ENCODE measurements around the gene OR6C75. TPM values are rescaled to one million over a fixed set of nuclear protein-coding genes. Genes with fewer than 3 reads are reported as not detected.

The OR6C75 gene
- total RNA-seq (ENCODE audit: low replicate concordance): not detected in 2 replicates

DNA sequence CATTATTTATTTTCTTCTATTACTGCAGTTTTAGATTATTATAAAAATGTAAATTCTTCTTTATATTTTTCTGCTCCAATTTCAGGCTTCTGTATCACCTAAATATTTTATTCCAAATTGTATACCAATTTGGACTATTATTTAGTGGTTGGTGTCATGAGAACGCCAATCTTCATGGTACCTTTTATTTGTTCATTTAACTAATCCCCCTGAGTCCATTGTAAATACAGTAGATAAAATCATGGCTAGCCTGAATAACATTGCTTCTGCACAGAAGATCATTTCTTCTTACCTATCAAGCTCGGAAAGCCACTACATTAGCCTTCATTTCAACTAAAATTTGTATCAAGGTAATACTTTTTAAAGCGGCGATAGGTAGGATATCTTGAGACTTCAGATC lies at the start of gene OR6C75:
OR6C75 (plus strand) TSS at position 301 of the 400 bp plus-strand sequence. CDS start 2,136 bp downstream, outside the sequence.

DNA sequence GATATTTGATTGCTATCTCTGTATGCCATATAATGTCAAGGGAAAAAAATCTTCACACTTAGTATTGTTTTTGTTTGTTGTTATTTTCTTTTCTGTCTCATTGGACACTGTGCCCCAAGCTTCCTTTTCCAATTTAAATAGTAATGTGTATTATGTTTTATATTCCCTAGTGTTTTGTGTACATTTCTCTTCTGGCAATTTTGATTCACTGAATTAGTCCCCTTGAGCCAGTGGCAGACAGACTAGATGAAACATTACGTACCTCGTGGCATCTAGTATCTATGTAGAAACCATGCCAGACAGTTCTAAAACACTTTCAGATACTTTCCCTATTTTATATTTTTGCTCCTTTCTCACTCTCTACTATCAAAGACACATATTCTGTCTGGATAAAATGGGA lies 48.7 kb upstream of the OR6C75 start, which contains the start of gene OR6C1:
OR6C1 (plus strand) TSS at position 301 of the 400 bp plus-strand sequence. CDS start 6,257 bp downstream, outside the sequence.

DNA sequence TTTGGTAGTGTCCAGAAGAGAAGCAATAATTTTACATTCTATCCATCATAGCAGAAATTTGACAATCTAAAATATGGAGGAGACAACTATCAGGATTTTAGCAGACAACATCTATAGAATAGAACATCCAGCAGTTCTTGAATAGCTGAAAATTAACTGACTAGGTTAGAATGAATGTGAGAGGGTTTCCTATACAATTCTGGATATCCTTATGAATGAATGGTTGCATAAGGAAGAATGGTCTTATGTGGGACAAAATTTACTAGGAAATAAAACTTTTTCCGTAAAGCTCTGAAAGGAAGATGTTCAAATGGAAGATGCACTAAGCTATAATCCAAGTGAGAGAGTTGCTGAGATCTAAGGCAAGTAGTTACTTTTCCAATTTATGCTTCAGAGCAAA lies 32.3 kb upstream of the OR6C75 start, which contains the start of gene OR6C3:
OR6C3 (plus strand) TSS at position 301 of the 400 bp plus-strand sequence. CDS start 955 bp downstream, outside the sequence.

DNA sequence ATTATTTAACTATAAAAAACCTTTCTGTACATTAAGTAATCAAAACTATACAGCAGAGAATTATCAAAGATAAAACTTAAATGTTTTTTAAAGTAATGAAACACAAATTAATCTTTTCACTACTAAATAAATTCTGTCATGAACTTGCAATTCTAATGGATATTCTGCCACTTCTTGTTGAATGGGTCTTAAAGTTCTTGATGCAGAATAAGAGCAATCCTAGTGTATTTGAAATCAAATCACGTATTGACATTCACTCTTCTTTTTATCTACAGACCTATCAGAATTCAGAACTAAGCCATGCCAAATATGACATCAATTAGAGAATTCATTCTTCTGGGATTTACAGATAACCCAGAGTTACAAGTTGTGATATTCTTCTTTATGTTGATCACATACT lies 37.5 kb downstream of the OR6C75 start, which contains the start of gene OR6C65:
OR6C65 (plus strand) TSS at position 301 of the 400 bp plus-strand sequence; CDS start at position 301, 0 bp downstream.

Other genes with a start within 250 kb of the OR6C75 start
- not detected in 2 replicates for gene OR9K2, start 236.6 kb upstream of the OR6C75 start, total RNA-seq (ENCODE audit: low replicate concordance)
- gene OR10A7, start 141.9 kb upstream of the OR6C75 start, total RNA-seq (ENCODE audit: low replicate concordance): not detected in 2 replicates
- not detected in 2 replicates for gene OR6C74, start 118.4 kb upstream of the OR6C75 start, total RNA-seq (ENCODE audit: low replicate concordance)
- gene OR6C6, start 66.4 kb upstream of the OR6C75 start, total RNA-seq (ENCODE audit: low replicate concordance): not detected in 2 replicates
- not detected in 2 replicates for gene OR6C1, start 48.6 kb upstream of the OR6C75 start, total RNA-seq (ENCODE audit: low replicate concordance)
- not detected in 2 replicates for gene OR6C3, start 32.2 kb upstream of the OR6C75 start, total RNA-seq (ENCODE audit: low replicate concordance)
- gene OR6C65, start 37.6 kb downstream of the OR6C75 start, total RNA-seq (ENCODE audit: low replicate concordance): not detected in 2 replicates
- gene OR6C76, start 63.3 kb downstream of the OR6C75 start, total RNA-seq (ENCODE audit: low replicate concordance): not detected in 2 replicates
- gene OR6C2, start 81.1 kb downstream of the OR6C75 start, total RNA-seq (ENCODE audit: low replicate concordance): not detected in 2 replicates
- gene OR6C70, start 107.2 kb downstream of the OR6C75 start, total RNA-seq (ENCODE audit: low replicate concordance): not detected in 2 replicates
- gene OR6C68, start 129.4 kb downstream of the OR6C75 start, total RNA-seq (ENCODE audit: low replicate concordance): not detected in 2 replicates
- not detected in 2 replicates for gene OR6C4, start 186.6 kb downstream of the OR6C75 start, total RNA-seq (ENCODE audit: low replicate concordance)
- not detected in 2 replicates for gene OR2AP1, start 209.5 kb downstream of the OR6C75 start, total RNA-seq (ENCODE audit: low replicate concordance)